ENCODE measurements around the gene GUCA1A.

- TF ChIP-seq CTCF (conservative IDR thresholded peaks at IDR 0.05; ENCODE audit: low read depth, low read length) (no peak), USF2 (IDR thresholded peaks at IDR 0.05; ENCODE audit: low read depth, low read length) (no peak), MXI1 (IDR thresholded peaks at IDR 0.05; ENCODE audit: borderline replicate concordance, low read depth, low read length) (no peak), POLR2A (IDR thresholded peaks at IDR 0.05; ENCODE audit: low read depth, low read length) (no peak), RFX5 (IDR thresholded peaks at IDR 0.05; ENCODE audit: low read depth, low read length) (no peak), BHLHE40 (IDR thresholded peaks at IDR 0.05; ENCODE audit: low read depth, low read length) (no peak), FOS (IDR thresholded peaks at IDR 0.05; ENCODE audit: low read depth, low read length) (no peak), RAD21 (IDR thresholded peaks at IDR 0.05; ENCODE audit: low read length) (no peak), MAZ (IDR thresholded peaks at IDR 0.05; ENCODE audit: borderline replicate concordance, low read depth, low read length) (no peak), MAFK (IDR thresholded peaks at IDR 0.05; ENCODE audit: low read depth, low read length) (no peak), RCOR1 (IDR thresholded peaks at IDR 0.05; ENCODE audit: insufficient replicate concordance, low read length) (no peak), ELK1 (IDR thresholded peaks at IDR 0.05; ENCODE audit: borderline replicate concordance, low read depth, low read length) (no peak), CEBPB (IDR thresholded peaks at IDR 0.05; ENCODE audit: low read depth, low read length) (no peak), SMC3 (IDR thresholded peaks at IDR 0.05; ENCODE audit: low read depth, low read length) (no peak)
Measured at GRCh38 chr6:42184475-42184874, 11.3 kb downstream of the GUCA1A start.

Measured in IMR-90 (cell line).